NCI-H1092 (cell line): ENCODE results near the gene LARGE1.

Experiments
- DNase-seq: peaks from one replicate; lab custom pipeline; 2025; lab: John Stamatoyannopoulos, UW

The LARGE1 gene

DNA sequence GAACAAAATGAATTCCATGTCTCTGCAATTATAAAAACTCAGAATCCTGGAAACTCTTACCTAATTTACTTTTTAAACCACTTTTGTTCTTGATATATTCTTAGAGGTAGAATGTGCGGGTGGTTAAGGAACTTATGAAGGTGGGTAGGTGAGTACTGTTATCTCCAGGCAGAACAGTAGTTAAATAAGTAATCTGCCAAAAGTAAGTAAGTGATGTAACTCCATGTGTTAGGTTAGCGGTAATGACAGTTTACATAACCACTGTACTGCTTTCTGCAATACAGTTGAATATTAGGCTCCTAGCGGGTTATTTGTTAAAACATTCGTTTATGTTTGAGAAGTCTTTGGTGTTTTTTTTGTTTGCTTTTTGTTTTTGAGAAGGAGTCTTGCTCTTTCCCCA is 7.1 kb downstream of the LARGE1 start:
- DNase-seq = no peak

DNA sequence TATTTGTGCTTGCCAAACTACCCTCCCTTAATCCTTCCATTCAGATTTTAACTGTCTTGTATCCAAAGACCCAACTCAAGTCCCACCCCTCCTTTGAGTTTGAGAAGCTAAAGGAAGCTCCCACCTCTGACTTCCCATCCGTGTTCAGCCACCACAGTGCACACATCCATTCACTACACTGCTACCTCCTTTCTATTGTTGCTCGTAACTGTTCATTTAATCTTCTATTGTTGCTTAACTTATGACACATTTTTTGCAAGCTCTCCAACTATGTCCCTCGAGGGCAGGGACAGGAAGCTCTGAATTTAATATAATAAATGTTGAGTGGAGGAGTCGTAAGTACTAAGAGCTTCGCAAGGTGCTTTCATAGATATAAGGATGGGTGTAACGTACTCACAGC is 10.4 kb downstream of the LARGE1 start:
- DNase-seq = no peak

DNA sequence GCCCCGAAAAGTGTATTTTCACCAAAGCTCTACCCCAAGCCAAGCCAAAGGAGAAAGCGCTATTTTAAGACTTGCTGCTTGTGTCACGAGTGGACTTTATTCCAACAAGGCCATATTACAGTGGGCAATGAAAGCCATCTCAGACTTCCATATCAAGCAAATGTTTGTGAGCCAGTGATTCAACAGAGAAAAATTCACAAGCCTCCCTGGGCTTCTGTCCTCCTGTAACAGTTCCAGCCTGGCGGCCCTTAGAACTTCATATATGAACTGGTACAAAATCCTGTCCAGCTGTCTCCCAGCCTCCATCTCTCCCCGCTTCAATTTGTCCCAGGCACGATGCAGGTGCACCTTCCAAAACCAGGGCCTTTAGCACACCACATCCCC is 11.2 kb downstream of the LARGE1 start:
- DNase-seq = no peak

DNA sequence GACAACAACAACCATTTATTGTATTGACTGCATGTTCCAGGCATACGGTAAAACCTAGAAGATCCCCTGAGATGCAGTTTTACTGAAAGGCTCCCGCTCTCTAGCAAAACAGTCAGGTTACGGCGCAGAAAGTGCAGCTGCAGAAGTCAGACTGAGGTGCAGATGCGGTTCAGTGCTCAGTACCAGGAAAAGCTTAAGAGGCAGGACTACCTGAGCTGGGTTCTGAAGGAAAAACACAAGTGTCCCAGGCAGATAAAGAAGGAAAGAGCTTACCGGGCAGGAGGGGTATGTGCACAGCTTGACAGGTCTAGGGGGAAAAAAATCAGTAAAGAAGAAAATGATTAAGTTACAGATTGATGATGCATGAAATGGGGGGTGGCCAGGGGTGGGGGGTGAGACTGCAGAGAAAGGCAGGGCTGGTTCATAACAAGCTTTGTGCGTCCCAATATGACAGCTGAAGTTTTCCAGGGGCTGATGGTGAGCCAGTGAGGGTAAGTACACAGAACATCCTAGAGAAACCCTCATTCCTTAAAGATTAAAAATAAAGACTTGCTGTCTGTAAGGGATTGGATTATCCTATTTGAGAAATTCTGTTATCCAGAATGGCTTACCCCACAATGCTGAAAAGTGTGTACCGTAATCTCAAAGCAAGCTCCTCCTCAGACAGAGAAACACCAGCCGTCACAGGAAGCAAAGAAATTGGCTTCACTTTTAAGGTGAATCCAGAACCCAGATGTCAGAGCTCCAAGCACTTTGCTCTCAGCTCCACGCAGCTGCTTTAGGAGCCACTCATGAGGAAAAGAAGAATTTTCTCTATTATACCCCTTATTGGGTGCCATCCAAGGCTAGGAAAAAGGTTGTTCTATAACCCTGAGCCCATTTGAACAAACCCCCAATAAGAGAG is 11.9 kb downstream of the LARGE1 start:
- DNase-seq = no peak

DNA sequence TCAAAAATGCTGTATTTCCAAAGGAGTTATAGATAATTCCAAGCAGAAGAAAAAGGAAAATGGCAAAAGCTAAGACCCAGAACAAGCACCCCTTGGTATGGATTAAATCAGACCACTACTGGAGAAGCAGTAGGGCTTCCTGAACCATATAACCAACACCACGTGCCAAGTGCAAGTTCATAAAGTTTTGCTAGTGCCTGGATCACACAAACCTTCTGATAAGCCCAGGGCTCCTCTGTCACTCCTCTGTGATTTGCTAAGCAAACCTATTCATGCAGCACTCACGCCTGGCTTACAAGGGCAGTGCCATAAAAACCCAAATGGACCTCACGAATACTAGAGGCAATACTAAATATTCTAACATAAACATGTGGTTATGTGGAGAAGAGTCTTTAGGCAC is 13.3 kb downstream of the LARGE1 start:
- DNase-seq = no peak

DNA sequence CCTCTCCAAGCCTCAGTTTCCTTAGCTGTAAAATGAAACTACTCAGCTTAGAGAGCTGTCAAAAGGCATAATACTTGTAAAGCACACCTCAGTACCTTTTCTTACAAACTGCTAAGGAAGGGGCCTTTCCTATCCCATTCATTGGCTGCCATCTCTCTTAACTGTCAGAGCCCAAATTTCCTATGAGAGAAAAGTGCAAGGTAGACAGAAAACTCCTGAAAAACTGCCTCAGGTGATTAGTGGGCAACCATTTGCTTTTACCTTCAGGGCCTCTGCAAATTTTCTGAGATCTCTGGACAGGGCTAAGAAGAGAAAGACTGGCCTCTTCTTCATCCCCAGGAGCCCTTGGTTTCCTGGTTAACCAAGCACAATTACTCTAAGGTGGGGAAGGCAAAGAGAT is 13.8 kb downstream of the LARGE1 start:
- no peak for DNase-seq

DNA sequence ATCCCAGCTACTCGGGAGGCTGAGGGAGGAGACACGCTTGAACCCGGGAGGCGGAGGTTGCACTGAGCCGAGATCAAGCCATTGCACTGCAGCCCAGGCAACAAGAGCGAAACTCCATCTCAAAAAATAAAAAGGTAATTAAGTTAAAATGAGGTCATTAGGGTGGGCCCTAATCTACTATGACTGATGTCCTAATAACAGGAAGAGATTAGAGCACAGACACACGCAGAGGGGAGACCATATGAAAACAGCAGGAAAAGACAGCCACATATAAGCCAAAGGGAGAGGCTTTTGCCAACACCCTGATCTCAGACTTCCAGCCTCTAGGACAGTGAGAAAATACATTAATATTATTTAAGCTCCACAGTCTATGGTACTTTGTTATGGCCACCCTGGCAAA is 17.3 kb downstream of the LARGE1 start:
- DNase-seq = no peak

DNA sequence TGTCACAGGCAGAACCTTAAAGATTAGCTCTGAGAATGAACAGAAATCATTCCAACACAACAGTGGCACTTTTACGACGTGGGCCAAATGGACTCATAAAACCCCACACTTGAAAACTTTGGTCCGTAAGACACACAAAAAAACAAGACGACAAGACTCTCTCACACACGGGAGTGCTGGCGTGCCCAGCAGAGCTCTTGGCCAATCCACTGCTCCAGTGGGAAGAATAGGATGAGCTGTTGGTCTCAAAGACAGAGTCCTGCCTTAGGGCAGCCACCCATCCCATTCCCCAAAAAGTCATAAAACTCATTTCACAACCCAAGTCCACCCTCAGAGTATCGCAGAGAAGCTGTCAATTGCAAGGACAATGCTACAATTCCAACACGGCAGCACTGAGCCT is 18.2 kb downstream of the LARGE1 start:
- DNase-seq = no peak

DNA sequence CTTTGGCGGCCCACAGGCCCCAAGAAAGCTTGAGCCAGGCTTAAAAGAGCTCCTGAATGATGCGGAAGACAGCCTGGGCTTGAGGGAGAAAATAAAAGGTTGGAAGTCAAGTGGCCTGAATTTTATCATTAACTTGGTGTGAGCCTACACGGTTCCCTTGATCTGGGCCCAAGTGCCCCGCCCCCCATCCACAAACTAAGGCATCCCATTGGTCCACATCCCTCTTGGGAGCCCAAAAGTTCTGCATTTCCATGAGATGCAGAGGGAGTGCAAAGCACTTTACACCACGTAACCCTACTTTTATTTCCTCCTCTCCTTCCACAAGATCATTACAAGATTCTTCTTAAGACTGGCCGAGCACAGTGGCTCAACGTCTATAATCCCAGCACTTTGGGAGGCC is 22.2 kb downstream of the LARGE1 start:
- DNase-seq = no peak

DNA sequence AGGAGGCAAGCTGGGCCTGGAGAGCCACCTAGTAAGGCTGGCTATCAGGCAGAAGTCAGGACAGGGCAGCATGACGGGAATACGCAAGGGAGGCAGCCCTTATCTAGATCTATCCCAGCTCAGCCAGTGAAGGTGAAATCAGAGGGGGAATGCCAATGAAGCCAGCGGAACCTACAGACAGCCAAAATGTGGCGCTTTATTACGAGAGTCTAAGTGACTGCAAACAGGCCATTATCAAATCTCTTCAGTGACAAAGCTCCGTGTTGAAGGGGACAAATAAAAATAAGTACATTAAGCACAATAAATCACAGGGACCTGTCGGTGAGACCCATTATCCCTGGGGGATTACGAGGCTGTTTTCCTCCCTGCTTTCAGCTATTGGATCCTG is 22.8 kb downstream of the LARGE1 start:
- DNase-seq = peak; percentile 10

DNA sequence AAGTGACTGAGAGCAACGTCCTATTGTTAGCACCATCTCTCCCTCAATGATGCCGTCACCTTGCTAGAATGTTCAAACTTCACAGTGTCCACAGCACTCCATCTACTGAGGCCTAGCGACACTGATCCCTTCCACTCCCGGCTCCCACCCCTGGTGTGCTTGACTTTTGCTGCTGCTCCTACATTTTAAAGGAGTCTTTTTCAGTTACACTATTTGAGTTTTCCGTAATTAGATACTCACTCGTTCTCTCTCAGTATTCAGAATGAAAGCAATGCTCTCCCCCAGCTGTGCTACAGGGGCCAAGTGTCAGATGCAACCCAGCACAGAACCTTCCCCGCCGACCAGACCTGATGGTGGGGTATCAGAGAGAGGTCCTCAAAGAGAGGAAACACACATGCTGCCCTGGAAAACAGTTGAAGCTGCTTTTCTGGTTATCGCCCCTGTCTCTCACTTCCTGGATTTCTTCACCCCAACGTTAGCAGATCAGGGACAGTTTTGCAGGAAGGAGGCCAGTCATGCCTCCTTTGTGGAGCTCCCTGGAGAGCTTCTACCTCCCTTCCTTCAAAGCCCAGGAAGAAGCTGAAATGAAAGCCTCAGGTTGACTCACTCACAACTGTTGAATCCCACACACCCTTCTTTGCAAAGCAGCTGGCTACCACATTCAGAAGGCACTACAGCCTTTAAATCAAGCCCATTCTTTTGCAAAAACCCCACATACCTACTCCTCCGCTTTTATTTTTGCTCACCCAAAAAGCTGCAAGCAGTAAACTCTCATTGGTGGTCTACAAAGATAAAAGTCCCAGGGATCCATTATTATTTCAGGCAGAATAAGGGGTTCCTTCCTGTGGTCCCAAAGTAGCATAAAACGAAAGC is 23.5 kb downstream of the LARGE1 start:
- DNase-seq = no peak

DNA sequence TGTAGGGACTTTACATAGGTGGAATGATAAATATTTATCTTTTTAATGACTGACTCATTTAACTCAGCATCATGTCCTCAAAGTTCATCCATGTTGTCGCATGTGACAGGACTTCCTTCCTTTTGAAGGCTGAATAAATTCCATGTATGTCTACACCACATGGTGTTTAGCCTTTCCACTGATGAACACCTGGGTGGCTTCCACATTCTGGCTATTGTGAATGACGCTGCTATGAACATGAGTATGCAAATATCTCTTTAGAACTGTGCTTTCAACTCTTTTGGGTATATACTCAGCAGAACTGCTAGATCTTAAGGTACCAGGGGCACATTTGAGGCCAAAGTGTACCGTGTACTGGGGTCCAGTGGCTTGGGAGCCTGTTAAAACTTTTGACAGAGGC is 24.1 kb downstream of the LARGE1 start:
- no peak for DNase-seq

DNA sequence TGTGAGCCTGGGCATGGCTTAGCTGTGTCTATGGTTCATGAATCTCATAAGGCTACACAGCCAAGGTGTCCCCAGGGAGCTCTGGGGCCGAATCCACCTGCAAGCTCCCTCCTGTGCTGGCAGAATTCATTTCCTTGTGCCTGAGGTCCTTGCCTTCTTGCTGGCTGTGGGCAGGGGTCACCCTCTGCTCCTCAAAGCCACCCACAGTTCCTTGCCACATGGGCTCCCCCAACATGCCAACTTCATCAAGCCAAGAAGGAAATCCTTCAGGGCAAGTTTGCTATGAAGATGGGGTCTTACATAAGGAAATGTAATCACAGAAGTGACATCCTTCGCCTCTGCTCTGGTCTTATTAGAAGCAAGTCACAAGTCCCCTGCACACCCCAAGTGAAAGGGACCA is 24.8 kb downstream of the LARGE1 start:
- no peak for DNase-seq

DNA sequence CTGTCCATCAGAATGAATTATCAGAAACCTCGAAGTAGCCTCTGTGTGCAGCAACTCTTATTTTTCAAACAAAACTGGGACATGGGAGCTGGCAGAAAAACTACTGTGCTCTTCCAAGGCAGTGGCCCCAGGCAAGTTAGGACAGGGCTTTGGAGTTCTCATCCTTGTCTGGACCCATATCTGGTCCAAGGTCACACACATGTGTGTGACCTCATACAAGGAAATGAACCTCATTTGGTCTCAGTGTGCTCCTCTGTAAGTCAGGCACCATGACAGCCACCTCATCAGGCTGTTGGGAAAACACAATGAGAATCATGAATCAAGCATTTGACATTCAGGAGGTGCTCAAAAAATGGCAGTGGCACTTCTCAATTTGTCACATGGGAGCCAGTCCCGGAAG is 25.8 kb downstream of the LARGE1 start:
- no peak for DNase-seq

DNA sequence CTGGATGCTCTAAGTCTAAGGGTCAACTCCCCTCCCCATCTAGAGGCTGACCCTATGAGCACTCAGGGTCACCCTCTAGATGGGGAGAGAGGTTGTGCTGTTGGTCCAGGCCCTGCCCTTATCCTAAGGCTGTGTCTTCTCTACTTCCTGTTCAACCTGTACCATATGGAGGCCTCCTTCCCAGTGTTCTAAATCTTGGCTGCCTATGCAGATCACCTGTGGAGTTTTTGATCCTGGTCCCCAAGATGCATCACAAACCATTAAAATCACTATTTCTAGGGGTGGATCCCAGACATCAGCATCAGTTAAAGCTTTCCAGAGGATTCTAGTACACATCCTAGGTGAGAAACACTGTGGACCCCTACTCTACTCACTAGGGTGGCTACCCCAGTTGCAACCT is 26.2 kb downstream of the LARGE1 start:
- DNase-seq = no peak

DNA sequence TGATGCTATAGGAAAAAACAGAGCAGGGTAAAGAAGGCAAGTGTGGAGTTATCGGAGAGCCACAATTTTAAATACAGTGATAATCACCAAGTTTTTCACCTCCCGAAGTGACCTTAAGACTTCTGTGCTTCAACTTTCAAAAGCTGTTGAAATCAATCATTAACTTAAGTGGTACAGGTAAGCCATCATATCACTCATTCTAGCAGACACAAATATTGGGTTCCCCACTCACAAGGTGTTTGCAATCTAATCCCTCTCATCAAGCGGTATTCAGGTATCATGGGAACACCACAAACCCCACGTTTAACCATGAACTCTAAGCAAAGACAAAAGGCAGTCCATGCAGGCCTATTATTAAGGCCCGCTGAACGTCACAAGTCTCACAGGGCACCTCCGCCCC is 26.8 kb downstream of the LARGE1 start:
- no peak for DNase-seq

DNA sequence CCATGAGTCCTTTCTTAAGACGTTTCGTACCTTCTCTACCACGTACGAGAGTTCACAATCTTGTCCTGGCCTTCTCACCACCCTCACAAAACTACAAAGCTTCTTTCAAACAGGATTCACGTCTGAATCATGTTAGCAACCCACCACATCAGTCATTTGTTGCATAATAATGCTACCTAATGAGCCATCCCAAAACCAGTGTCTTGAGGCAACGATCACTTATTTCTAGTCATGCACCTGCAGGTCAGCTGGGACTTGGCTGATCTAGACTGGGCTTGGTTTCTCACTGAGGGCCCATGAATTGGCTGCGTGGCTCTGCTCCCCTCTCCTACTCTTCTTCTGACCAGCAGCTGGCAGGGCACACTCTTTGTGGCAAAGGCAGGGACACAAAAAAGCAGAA is 28.3 kb downstream of the LARGE1 start:
- no peak for DNase-seq

DNA sequence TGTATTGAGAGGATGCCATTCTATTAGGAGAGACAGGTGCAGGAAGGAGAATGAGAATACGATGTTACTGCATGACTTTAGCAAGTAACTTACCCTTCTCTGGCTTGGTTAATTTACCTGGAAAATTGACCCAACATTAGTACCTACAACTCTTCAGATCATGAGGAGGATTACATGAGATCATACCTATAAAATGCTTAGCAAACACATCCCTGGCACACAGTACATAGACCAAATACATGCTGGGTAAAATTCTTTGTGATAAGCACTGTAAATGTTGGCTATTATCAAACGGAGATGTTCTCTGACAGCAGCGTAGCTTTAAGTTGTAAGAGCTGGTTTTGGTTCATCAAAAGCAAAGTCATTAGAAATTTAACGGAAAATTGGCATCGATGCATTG is 28.8 kb downstream of the LARGE1 start:
- DNase-seq = no peak

DNA sequence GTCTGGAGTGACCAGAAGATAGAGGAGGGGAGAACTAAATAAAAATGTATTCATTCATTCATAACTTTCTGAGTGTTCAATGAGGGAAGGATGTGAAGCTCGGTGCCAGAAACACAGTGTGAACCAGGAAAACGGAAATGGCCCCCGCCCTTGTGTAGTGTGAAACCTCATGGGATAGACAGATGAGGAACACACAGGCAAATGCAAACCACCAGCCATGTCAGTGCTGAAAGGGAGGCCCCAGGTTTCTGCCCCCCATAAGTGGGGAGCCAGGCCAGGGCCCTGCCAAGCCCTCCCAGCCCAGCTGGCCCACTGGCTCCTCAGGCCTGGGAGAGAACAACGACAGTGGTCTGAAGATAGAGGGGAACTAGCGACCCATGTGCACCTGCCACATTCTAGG is 30.5 kb downstream of the LARGE1 start:
- no peak for DNase-seq

DNA sequence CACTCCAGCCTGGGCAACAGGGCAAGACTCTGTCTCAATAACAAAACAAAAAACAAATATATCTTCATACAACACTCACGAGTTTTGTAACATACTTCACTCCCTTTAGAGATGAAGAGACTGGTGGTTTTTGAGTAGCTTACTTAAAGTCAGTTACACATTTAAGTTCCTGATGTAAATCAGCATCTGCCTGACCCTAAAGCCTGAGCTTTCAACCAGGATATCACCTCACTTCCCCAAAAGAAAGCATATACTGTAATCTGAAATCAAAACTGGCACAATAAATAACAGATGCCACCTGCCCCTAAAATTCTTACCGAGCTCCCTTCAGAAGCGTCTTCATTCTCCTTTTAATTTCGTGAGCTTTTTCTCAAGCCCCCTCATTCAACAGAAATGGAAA is 31.5 kb downstream of the LARGE1 start:
- DNase-seq = no peak

DNA sequence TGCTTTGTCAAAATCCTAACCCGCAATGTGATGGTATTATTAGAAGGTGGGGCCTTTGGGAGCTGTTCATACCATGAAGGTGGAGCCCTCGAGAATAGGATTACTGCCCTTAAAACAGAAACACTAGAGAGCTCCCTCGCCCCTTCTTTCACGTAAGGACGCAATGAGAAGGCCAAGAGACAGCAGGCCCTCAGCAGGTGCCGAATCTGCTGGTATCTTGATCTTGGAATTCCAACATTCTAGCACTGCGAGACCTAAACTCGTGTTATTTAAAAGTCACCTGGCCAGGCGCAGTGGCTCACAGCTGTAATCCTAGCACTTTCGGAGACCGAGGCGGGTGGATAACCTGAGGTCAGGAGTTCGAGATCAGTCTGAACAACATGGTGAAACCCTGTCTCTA is 33.1 kb downstream of the LARGE1 start:
- DNase-seq = no peak

DNA sequence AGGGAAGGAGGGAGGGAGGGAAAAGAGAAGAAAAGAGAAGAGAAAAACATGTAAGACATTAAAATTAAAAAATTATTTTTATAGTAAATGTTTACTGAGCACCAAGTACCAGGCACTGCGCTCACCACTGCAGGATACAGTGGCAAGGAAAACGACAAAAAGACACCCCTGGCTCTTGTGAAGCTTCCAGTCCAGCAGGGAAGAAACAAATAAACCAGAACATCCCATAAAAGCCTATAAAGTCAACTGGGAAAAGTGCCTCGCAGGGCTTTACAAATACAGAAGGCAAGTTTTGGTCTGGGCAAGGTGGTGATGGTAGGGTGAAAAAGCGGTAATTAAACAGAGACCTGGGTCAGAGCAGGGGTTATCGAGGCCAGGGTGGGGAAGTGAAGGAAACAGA is 33.6 kb downstream of the LARGE1 start:
- no peak for DNase-seq

DNA sequence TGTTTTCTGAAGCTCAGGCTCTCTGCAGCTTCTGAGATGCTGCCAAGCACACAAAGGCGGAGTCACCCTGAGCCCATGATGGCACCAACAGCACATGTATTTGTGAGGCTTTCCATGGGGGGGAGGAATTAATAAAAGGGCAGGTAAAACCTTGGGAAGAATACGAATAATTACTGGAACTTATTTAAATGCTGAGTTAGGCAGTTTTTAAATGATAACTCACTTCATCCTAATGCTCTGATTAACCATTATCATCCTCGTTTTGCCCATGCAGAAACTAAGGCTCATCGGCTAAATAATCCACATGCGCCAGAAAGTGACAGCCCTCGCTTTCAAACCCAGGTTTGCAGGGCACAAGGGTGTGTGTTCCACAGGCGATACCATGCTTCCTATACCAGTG is 35.4 kb downstream of the LARGE1 start:
- no peak for DNase-seq
